NCI-H2196 treated with DMSO at 0.1 percent for 48 hours (cell line): ENCODE results near the gene PTPRN2.
"Not testable (repeated sequence)": the region's sequence is repeated elsewhere in the genome, so short reads cannot be mapped to it uniquely, and the experiment has no call there.

Source experiments
- DNase-seq: peaks from one replicate; lab custom pipeline; 2025; ENCODE audit not compliant: unreplicated experiment; lab: John Stamatoyannopoulos, UW

PTPRN2 gene

DNA sequence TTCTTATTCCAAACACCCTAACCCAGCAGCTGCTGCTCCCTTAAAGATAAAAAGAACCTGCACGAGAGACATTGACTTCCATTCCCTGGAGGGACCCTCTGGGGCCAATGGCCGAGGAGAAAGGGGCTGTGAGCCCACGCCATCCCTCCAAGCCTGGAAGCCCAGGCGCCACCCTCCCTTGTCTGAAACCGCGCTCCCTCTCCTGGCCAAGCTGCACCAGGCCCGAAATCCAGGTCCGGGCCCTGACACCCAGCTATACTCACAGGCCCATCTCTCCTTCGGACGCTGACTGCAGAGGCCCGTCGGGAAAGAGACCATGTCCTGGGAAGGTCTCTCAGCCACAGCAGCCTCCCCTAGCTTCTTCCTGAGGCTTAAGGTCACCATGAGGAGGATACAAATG lies 196.5 kb downstream of the PTPRN2 start:
- DNase-seq, result no peak

- no peak for DNase-seq
Measured at GRCh38 chr7:158390460-158390859, 197.2 kb downstream of the PTPRN2 start.

- DNase-seq, result no peak
Measured at GRCh38 chr7:158389514-158390425, 197.9 kb downstream of the PTPRN2 start.

DNA sequence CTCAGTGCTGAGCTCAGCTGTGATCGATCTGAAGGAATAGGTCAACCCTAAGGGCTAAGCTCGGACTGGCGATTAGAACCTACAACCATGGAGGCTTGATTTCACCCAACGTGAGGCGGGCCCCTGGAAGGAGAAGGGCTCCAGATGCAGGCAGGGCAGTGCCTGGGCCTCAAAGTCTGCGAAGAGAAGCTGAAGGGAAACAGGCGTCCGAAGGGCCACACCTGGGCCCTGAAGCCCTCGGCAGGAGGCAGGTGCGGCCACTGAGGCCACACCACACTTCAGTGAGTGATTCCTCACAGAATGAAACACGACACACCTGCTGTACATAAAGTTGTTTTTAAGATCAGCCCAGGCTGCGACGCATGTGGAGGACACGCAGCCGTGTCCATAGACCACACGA lies 198.7 kb downstream of the PTPRN2 start:
- no peak for DNase-seq

GRCh38 chr7:158388072-158388471 lies 199.6 kb downstream of the PTPRN2 start:
- no peak for DNase-seq

DNA sequence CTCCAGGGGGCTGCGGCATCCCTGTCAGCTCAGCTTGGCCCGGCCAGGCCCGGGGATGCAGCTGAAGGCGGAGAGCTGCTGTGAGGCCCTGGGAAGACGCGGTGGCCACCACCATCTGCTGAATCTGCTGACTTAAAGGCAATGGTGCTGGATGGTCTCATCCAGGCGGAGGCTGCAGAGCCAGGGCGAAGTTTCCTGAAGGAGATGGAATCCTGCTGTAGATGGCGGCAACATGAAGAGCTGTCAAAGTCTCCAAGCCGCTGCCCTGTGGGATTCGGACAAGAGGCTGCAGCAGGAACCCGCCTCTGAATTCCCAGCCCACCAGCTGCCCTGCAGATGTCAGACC lies 200.1 kb downstream of the PTPRN2 start:
- no peak for DNase-seq

DNA sequence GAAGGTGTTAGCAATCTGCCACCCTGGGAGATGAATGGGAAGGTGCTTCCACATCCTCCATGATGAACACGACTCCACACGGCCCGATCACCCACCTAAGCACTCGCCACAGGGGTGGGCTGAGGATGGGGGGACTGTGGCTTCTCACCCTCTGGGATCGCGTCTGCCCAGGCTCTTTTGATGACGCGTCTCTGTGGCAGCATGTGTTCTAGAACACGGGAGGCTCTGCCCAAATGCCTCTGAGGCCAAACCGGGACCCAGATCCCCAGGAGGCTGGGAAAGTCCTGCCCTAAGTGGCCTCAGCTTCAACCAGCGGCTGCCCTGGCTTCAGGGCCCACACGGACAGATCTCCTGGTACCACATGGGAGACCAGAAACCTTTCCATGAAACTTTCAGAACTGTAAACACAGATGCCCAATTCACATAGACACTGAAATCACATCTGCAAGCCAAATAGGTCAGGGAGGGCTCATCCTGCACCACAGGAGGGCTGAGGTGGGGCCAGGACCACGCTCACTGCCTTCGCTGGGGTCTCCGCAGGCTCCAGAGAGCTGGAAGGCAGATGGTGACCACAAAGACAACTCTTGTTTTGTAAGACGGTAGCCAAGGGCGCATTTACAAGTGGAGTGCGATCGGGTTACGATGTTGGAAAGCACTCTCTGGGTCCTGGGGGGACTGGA lies 200.6 kb downstream of the PTPRN2 start:
- DNase-seq, result no peak

DNA sequence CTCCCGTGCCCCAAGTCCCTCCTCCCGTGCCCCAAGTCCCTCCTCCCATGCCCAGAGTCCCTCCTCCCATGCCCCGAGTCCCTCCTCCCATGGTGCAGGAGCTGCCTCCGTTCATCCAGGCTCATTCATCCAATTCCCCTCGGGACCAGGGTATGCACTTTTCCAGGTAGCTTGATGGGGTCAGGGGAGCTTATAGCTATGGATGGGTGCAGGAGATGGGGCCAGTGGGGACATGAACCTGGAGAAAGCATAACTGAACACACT lies 201.3 kb downstream of the PTPRN2 start:
- no peak for DNase-seq

GRCh38 chr7:158385496-158386354 lies 201.9 kb downstream of the PTPRN2 start:
- not testable (repeated sequence) for DNase-seq

GRCh38 chr7:158384746-158385145 lies 202.9 kb downstream of the PTPRN2 start:
- DNase-seq, result no peak

- DNase-seq, result no peak
Measured at GRCh38 chr7:158383665-158384064, 204.0 kb downstream of the PTPRN2 start.

GRCh38 chr7:158382363-158383254 lies 205.0 kb downstream of the PTPRN2 start:
- DNase-seq, result no peak

- DNase-seq, result no peak
Measured at GRCh38 chr7:158381956-158382355, 205.7 kb downstream of the PTPRN2 start.

DNA sequence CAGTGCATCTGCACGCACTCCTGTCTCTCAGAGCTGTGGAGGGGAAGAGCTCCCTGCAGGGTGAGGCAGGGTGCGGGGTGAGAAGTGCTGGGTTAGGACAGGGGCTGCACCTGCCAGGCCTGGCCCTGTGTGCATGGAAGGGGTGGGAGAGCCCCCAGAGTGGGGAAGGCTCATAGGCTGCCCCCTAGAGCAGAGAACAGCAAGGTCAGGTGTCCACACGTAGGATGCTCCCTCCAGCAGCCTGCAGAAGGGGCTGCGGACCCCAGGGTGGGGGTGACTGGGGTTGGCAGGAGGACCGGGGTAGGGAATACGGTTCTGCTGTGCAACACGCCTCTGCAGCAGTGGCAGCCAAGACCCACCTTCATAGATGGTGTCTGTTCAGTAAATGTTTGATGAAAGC lies 208.6 kb downstream of the PTPRN2 start:
- DNase-seq, result no peak

DNA sequence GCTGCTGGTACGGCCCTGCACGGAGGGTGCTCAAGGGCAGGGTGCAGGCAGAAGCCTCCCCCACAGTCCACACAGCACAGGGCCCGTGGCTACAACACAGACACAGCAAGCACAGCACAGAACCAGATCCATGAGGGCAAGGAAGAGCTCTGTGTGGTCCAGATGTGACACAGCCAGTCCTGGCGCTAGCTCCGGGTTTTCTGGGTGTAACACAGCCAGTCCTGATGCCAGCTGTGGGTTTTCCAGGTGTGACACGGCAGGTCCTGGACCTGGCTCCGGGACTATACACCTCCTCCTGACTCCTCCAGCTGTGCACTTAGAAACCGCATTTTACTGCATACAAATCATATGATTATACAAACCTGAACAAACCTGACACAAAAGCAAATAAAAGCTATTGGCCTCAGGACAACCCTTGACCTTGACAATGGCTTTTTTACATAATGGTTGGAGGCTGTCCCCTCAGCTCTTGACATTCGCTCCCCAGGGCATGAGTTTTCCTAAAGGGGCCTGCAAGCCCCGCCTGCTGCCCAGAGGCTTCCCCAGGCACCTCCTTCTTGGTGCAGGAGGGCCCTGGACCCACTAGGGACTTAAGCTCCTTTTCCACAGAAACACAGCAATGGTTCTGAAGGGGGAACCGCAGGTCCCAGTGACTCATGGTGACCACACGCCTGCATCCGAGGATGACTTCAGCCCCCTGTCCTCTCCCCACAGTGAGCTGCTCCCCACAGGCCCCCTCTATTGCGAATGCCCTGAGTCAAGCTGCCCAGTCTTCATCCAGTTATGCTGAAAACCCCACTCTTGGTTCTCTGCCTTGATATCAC lies 209.6 kb downstream of the PTPRN2 start:
- no peak for DNase-seq

GRCh38 chr7:158376839-158377186 lies 210.8 kb downstream of the PTPRN2 start:
- not testable (repeated sequence) for DNase-seq

DNA sequence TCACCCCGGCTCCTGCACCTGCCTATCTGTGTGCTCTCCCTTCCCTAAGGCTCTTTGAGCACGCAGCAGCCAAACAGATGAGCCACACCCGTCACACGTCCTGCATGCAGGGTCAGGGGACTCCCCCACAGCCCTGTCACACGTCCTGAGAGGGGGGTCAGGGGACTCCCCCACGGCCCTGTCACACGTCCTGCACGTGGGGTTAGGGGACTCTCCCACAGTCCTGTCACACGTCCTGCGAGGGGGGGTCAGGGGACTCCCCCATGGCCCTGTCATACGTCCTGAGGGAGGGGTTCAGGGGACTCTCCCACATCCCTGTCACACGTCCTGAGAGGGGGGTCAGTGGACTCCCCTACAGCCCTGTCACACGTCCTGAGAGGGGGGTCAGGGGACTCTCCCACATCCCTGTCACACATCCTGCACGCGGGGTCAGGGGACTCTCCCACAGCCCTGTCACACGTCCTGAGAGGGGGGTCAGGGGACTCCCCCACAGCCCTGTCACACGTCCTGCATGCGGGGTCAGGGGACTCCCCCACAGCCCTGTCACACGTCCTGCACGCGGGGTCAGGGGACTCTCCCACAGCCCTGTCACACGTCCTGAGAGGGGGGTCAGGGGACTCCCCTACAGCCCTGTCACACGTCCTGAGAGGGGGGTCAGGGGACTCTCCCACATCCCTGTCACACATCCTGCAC lies 211.3 kb downstream of the PTPRN2 start:
- DNase-seq, result not testable (repeated sequence)

- no peak for DNase-seq
Measured at GRCh38 chr7:158375034-158375433, 212.6 kb downstream of the PTPRN2 start.

DNA sequence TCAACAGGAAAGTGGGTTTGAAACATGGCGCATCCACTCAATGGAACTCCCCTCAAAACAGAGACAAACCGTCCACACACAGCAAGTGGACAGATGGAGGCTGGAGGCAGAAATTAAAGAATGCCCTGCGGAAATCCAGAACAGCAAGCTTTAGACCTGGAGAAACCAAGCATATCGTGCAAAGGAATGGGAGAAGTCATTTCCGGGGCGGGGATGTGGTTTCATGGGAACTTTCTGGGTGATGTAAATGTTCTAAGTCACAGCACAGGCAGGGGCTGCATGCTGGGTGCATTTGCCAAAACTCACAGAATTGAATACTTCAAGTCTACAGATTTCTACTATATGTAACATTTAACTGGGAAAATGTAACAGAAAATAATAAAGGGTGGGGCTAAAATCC lies 213.0 kb downstream of the PTPRN2 start:
- DNase-seq, result no peak
